Trophoblast cell (in vitro differentiated cells and primary cell): ENCODE results near the gene ANKS1B.

Experiments used
- DNase-seq, 2 donors: peaks; one replicate each; pipeline ENCODE4 v3.0.0-alpha.2; 2016
- H2AFZ ChIP-seq: 2 replicates; pipeline ENCODE4 v1.6.1; 2013; ENCODE audit warnings: low read length, moderate library complexity, mild to moderate bottlenecking; ENCODE audit not compliant: insufficient read depth, poor library complexity
- H2AK5ac ChIP-seq: 2 replicates; pipeline ENCODE4 v1.6.1; 2013; ENCODE audit warnings: mild to moderate bottlenecking, low read length
- H2BK120ac ChIP-seq: 2 replicates; pipeline ENCODE4 v1.6.1; 2013; ENCODE audit warnings: low read length, mild to moderate bottlenecking, moderate library complexity; ENCODE audit not compliant: insufficient read depth, poor library complexity
- H2BK12ac ChIP-seq: 2 replicates; pipeline ENCODE4 v1.6.1; 2013; ENCODE audit warnings: mild to moderate bottlenecking, low read length, moderate library complexity
- H2BK5ac ChIP-seq: 2 replicates; pipeline ENCODE4 v1.6.1; 2013; ENCODE audit warnings: low read length, low read depth, moderate library complexity, mild to moderate bottlenecking; ENCODE audit not compliant: poor library complexity
- H3K14ac ChIP-seq: 2 replicates; pipeline ENCODE4 v1.6.1; 2013; ENCODE audit warnings: mild to moderate bottlenecking, low read length
- H3K18ac ChIP-seq: 2 replicates; pipeline ENCODE4 v1.6.1; 2013; ENCODE audit warnings: mild to moderate bottlenecking, low read length
- H3K23ac ChIP-seq: 2 replicates; pipeline ENCODE4 v1.6.1; 2013; ENCODE audit warnings: low read length
- H3K27ac ChIP-seq: 2 replicates; pipeline ENCODE4 v1.5.1; 2013; ENCODE audit warnings: low read depth, mild to moderate bottlenecking, inconsistent platforms, low read length, moderate library complexity
- H3K27me3 ChIP-seq: 2 replicates; pipeline ENCODE4 v1.6.1; 2013; ENCODE audit warnings: inconsistent platforms, mild to moderate bottlenecking, low read length, moderate library complexity; ENCODE audit not compliant: insufficient read depth
- H3K36me3 ChIP-seq, 2 experiments: 1 replicate in 1 of 2; 2 replicates in 1 of 2; pipeline ENCODE4 v1.6.1; 2013; ENCODE audit warnings: low read length in 2 of 2, mild to moderate bottlenecking in 2 of 2, moderate library complexity in 1 of 2; ENCODE audit not compliant: insufficient read depth in 2 of 2, control insufficient read depth in 1 of 2
- H3K4ac ChIP-seq: 2 replicates; pipeline ENCODE4 v1.6.1; 2013; ENCODE audit warnings: low read depth, mild to moderate bottlenecking, low read length, moderate library complexity
- H3K4me1 ChIP-seq, 2 experiments: 1 replicate in 1 of 2; 2 replicates in 1 of 2; pipeline ENCODE4 v1.6.1; 2013; ENCODE audit warnings: low read length in 2 of 2, mild to moderate bottlenecking in 2 of 2, moderate library complexity in 1 of 2; ENCODE audit not compliant: insufficient read depth in 2 of 2, control insufficient read depth in 1 of 2
- H3K4me2 ChIP-seq: 2 replicates; pipeline ENCODE4 v1.6.1; 2013; ENCODE audit warnings: inconsistent platforms, mild to moderate bottlenecking, low read length, moderate library complexity
- H3K4me3 ChIP-seq: 2 replicates; pipeline ENCODE4 v1.5.1; 2013; ENCODE audit warnings: mild to moderate bottlenecking, low read depth, low read length, inconsistent platforms
- H3K79me1 ChIP-seq: one replicate; pipeline ENCODE4 v1.6.1; 2013; ENCODE audit warnings: low read length
- H3K79me2 ChIP-seq: 2 replicates; pipeline ENCODE4 v1.6.1; 2013; ENCODE audit warnings: low read length, mild to moderate bottlenecking; ENCODE audit not compliant: control insufficient read depth, insufficient read depth, poor library complexity
- H3K9ac ChIP-seq: 2 replicates; pipeline ENCODE4 v1.6.1; 2013; ENCODE audit warnings: mild to moderate bottlenecking, low read length
- H3K9me3 ChIP-seq: 2 replicates; pipeline ENCODE4 v1.6.1; 2013; ENCODE audit warnings: low read depth, mild to moderate bottlenecking, control low read depth, inconsistent platforms, low read length; ENCODE audit not compliant: insufficient read depth
- H4K12ac ChIP-seq: 2 replicates; pipeline ENCODE4 v1.6.1; 2013; ENCODE audit warnings: low read depth, mild to moderate bottlenecking, low read length, moderate library complexity
- H4K8ac ChIP-seq: 2 replicates; pipeline ENCODE4 v1.6.1; 2013; ENCODE audit warnings: low read depth, mild to moderate bottlenecking, low read length, moderate library complexity
- H4K91ac ChIP-seq: one replicate; pipeline ENCODE4 v1.6.1; 2013; ENCODE audit warnings: low read depth, mild to moderate bottlenecking, low read length, moderate library complexity
- WGBS: extraction: QIAGEN DNeasy Blood & Tissue Kit; methylation state at CpG from one replicate; pipeline ENCODE4 v1.1.7; 2013; ENCODE audit warnings: missing lambda C conversion rate; ENCODE audit not compliant: insufficient read length, insufficient coverage; ENCODE audit errors: extremely low coverage; 5-methylcytosine and 5-hydroxymethylcytosine counted together

The ANKS1B gene

GRCh38 chr12:98814254-98814653, 1170.5 kb downstream of the ANKS1B start:
- Histone ChIP-seq H3K4me1 (no peaks in the 10 kb centered on the region), H3K4me2 (no peak overlapping the region), H4K91ac (no peak overlapping the region), H2BK120ac (no peak overlapping the region), H2AK5ac (no peak overlapping the region), H3K4ac (no peak overlapping the region), H3K18ac (no peak overlapping the region), H3K27ac (no peak overlapping the region), H3K9me3 (no peaks in the 10 kb centered on the region), H2AFZ (no peak overlapping the region), H4K8ac (no peak overlapping the region), H2BK5ac (no peak overlapping the region), H3K4me3 (no peak overlapping the region), H4K12ac (no peak overlapping the region), H3K14ac (no peak overlapping the region), H3K36me3 (no peaks in the 10 kb centered on the region), H2BK12ac (no peak overlapping the region), H3K9ac (no peak overlapping the region), H3K27me3 (no peaks in the 10 kb centered on the region), H3K79me2 (no peaks in the 10 kb centered on the region), H3K23ac (no peak overlapping the region), H3K79me1 (no peaks in the 10 kb centered on the region)
- DNase-seq = no peak
- no CpG with 5 or more reads among the region's 6 CpGs for WGBS

- Histone ChIP-seq H3K4ac (no peak overlapping the region), H3K27ac (no peak overlapping the region), H3K9me3 (no peaks in the 10 kb centered on the region), H3K36me3 (no peaks in the 10 kb centered on the region), H3K14ac (no peak overlapping the region), H3K23ac (no peak overlapping the region), H3K4me3 (no peak overlapping the region), H2AFZ (no peak overlapping the region), H2BK120ac (no peak overlapping the region), H2BK12ac (no peak overlapping the region), H4K8ac (no peak overlapping the region), H4K91ac (no peak overlapping the region), H3K79me1 (no peaks in the 10 kb centered on the region), H2AK5ac (no peak overlapping the region), H3K9ac (no peak overlapping the region), H3K4me1 (no peaks in the 10 kb centered on the region), H3K27me3 (no peaks in the 10 kb centered on the region), H3K18ac (no peak overlapping the region), H4K12ac (no peak overlapping the region), H3K79me2 (no peaks in the 10 kb centered on the region), H3K4me2 (no peak overlapping the region), H2BK5ac (no peak overlapping the region)
- no CpG with 5 or more reads among the region's 7 CpGs for WGBS
- DNase-seq = no peak
Observed at GRCh38 chr12:98812225-98812624, 1172.5 kb downstream of the ANKS1B start.

- H2AFZ ChIP-seq = no peak overlapping the region
- H4K91ac ChIP-seq = no peak overlapping the region
- no peak overlapping the region for H3K18ac ChIP-seq
- H3K79me2 ChIP-seq = no peaks in the 10 kb centered on the region
- H3K4me3 ChIP-seq = no peak overlapping the region
- no peaks in the 10 kb centered on the region for H3K79me1 ChIP-seq
- no peaks in the 10 kb centered on the region for H3K4me1 ChIP-seq
- no peak overlapping the region for H3K23ac ChIP-seq
- no peak overlapping the region for H3K9ac ChIP-seq
- H2BK12ac ChIP-seq = no peak overlapping the region
- H4K12ac ChIP-seq = no peak overlapping the region
- H4K8ac ChIP-seq = no peak overlapping the region
- no peaks in the 10 kb centered on the region for H3K36me3 ChIP-seq
- H3K27me3 ChIP-seq = no peaks in the 10 kb centered on the region
- H2BK5ac ChIP-seq = no peak overlapping the region
- no peak overlapping the region for H3K4ac ChIP-seq
- no peak for DNase-seq
- H3K27ac ChIP-seq = no peak overlapping the region
- no peak overlapping the region for H3K14ac ChIP-seq
- H2AK5ac ChIP-seq = no peak overlapping the region
- H3K9me3 ChIP-seq = no peaks in the 10 kb centered on the region
- WGBS = no CpG with 5 or more reads among the region's 6 CpGs
- H2BK120ac ChIP-seq = no peak overlapping the region
- H3K4me2 ChIP-seq = no peak overlapping the region
Observed at GRCh38 chr12:98808243-98808875, 1176.4 kb downstream of the ANKS1B start.

- H3K4me3 ChIP-seq = no peak overlapping the region
- no peak overlapping the region for H3K4ac ChIP-seq
- H2AK5ac ChIP-seq = no peak overlapping the region
- H2BK120ac ChIP-seq = no peak overlapping the region
- WGBS = no CpG with 5 or more reads among the region's 2 CpGs
- H3K9ac ChIP-seq = no peak overlapping the region
- no peaks in the 10 kb centered on the region for H3K27me3 ChIP-seq
- no peak overlapping the region for H3K14ac ChIP-seq
- H3K79me1 ChIP-seq = no peaks in the 10 kb centered on the region
- H3K79me2 ChIP-seq = no peaks in the 10 kb centered on the region
- H3K4me2 ChIP-seq = no peak overlapping the region
- H2BK5ac ChIP-seq = no peak overlapping the region
- no peak overlapping the region for H4K8ac ChIP-seq
- no peak overlapping the region for H3K27ac ChIP-seq
- no peak overlapping the region for H2AFZ ChIP-seq
- no peaks in the 10 kb centered on the region for H3K9me3 ChIP-seq
- H3K36me3 ChIP-seq = no peaks in the 10 kb centered on the region
- no peaks in the 10 kb centered on the region for H3K4me1 ChIP-seq
- H3K18ac ChIP-seq = no peak overlapping the region
- H4K91ac ChIP-seq = no peak overlapping the region
- no peak overlapping the region for H3K23ac ChIP-seq
- no peak for DNase-seq
- H4K12ac ChIP-seq = no peak overlapping the region
- no peak overlapping the region for H2BK12ac ChIP-seq
Observed at GRCh38 chr12:98807187-98807586, 1177.5 kb downstream of the ANKS1B start.
